ENCODE measurements around the gene KRTAP3-2. TPM values are rescaled to one million over a fixed set of nuclear protein-coding genes. Genes with fewer than 3 reads are reported as not detected.

KRTAP3-2 gene
- total RNA-seq, 1 donor: not detected

DNA sequence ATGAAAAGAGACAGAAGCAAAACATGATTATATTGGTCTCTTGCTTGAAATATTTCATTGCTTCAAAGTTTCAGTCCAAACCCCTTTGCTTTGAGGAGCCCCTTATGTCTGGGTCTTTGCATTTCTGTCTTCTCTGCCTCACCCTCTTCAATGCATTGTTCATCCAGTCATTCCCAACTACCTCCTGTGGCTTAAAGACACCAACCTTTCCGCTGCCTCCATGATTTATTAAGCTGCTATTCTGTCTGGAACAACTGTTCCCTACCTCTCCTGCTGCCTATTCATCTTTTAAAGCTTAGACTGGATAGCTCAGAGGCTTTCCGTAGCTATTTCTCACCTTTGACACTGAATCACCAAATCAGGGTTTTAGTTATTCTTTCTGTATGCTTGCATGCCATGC, 2.3 kb downstream of the KRTAP3-2 start:
- no peak overlapping the region for H3K4me3 ChIP-seq (ENCODE audit: low read depth, low read length)
- no peak for DNase-seq (ENCODE audit: low read depth)
- TF ChIP-seq, protein P1, sequence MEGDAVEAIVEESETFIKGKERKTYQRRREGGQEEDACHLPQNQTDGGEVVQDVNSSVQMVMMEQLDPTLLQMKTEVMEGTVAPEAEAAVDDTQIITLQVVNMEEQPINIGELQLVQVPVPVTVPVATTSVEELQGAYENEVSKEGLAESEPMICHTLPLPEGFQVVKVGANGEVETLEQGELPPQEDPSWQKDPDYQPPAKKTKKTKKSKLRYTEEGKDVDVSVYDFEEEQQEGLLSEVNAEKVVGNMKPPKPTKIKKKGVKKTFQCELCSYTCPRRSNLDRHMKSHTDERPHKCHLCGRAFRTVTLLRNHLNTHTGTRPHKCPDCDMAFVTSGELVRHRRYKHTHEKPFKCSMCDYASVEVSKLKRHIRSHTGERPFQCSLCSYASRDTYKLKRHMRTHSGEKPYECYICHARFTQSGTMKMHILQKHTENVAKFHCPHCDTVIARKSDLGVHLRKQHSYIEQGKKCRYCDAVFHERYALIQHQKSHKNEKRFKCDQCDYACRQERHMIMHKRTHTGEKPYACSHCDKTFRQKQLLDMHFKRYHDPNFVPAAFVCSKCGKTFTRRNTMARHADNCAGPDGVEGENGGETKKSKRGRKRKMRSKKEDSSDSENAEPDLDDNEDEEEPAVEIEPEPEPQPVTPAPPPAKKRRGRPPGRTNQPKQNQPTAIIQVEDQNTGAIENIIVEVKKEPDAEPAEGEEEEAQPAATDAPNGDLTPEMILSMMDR (IDR thresholded peaks at IDR 0.05; ENCODE audit: insufficient read depth, low read length): no peak

DNA sequence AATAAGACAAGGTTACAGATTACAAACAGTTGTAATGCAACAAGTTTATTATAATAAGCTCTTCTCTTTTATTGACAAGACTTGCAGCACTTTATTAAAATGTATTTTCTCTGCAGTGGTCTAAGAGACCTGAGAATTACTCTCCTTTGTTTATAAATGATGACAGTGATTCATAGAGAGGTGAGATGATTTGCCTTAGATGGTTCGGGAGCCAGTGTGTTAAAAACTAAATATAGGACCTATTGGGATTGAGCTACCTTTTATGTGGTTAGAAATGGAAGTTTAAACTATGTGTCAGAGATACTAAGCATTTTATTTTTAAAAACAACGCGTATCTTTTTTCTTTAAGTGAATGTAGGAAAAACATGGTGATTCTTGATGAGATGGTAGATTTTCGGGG, 2.9 kb downstream of the KRTAP3-2 start:
- TF ChIP-seq, protein P1 (IDR thresholded peaks at IDR 0.05; ENCODE audit: insufficient read depth, low read length): no peak
- no peak overlapping the region for H3K4me3 ChIP-seq (ENCODE audit: low read depth, low read length)
- DNase-seq (ENCODE audit: low read depth): no peak

DNA sequence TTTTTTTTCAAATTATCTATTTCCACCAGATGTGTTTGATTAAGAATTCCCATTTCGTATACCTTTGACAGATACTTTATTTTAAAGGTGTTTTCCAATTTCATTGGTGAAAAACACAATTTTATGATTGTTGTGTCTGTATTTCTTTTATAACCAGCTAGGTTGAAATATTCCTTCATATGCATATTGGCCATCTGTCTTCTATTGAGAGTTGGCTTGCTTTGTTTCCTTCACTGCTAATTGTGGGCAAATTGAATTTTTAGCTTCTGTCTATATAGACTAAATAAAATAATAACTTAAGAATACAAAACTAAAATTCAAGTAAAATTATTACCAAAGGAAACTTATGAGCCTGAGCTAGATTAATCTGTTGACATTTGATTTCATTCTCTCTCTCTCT, 4.6 kb downstream of the KRTAP3-2 start:
- no peak for DNase-seq (ENCODE audit: low read depth)
- TF ChIP-seq, protein P1 (IDR thresholded peaks at IDR 0.05; ENCODE audit: insufficient read depth, low read length): no peak
- no peak overlapping the region for H3K4me3 ChIP-seq (ENCODE audit: low read depth, low read length)

DNA sequence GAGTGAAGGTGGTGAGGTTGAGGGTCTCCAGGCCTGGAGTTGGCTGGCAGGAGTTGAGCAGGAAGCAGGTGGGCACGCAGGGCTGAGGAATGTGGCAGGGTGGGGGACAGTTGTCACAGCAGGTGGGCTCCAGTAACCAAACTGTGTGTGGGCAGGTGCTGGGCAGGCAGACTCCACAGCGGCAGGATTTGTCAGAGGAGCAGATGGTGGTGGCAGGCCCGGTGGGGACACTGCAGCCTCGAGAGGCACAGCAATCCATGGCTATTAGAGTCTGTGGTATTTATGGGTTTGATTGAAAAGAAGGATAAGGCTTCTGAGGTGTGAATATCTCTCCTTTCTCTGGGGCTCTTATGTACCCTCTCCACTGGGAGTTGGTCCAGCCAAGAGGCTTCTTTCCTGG, 5.9 kb downstream of the KRTAP3-2 start, which contains the start of gene KRTAP3-3:
KRTAP3-3 (minus strand) TSS at position 326 of the 400 bp plus-strand sequence; CDS start at position 259, 67 bp downstream.
- no peak for DNase-seq (ENCODE audit: low read depth)
- TF ChIP-seq, protein P1 (IDR thresholded peaks at IDR 0.05; ENCODE audit: insufficient read depth, low read length): no peak
- H3K4me3 ChIP-seq (ENCODE audit: low read depth, low read length): no peak within 1 kb of the TSS

DNA sequence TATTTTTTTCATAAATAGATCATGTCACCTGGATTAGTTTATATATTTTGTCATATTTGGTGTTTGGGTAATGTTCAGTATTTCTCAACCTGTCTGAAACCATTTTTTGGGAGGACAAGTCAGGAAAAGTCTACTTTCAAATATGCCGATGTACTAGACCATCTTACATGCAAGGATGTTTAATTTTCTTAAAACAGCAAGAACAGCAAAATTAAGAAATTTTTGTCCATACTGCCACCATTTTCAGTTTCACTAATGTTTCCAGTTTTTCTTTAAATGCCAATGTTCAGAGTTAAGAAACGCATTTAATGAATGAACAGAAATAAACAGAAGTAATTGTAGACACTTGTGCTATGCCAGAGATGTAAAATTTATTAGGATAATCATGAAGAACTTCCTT, 6.6 kb downstream of the KRTAP3-2 start:
- DNase-seq (ENCODE audit: low read depth): no peak
- H3K4me3 ChIP-seq (ENCODE audit: low read depth, low read length): no peak overlapping the region
- TF ChIP-seq, protein P1 (IDR thresholded peaks at IDR 0.05; ENCODE audit: insufficient read depth, low read length): no peak

DNA sequence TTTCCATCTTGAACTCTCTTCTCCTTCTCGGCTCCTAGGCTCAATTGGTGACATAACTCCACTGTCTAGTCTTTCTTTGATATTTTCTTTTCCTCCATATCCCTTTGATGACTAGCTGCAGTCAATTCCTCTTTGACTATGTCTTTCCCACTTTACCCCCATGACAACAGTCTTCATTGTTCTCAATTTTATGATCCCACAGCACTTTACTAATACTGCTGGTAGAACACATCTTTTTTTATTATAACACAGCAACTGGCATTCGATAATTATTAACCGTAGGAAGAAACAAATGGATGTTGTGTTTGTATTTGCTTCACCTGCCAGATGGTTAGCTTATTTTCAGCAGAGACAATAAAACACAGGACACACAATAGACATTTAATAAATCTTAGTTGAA, 7.0 kb downstream of the KRTAP3-2 start:
- TF ChIP-seq, protein P1 (IDR thresholded peaks at IDR 0.05; ENCODE audit: insufficient read depth, low read length): no peak
- DNase-seq (ENCODE audit: low read depth): no peak
- H3K4me3 ChIP-seq (ENCODE audit: low read depth, low read length): no peak overlapping the region

DNA sequence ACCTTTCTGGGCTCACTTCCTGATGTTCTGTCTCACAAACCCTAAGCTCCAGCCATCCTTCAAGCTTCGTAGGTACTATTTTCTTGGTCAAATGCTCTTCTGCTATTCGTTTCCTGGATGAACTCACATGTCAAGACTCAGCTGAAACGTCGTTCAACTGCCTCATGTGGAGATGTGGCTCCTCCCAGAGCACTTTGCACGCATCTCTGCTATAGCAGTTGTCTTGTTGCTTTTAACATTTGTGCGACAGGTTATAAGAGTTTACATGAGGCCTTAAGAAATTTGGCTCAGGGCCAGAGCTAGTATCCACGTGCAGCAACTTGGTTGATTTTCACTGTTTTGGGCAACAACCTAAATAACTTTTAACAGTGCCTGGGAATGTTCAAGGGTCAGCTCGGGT, 12.8 kb downstream of the KRTAP3-2 start:
- TF ChIP-seq, protein P1 (IDR thresholded peaks at IDR 0.05; ENCODE audit: insufficient read depth, low read length): no peak
- DNase-seq (ENCODE audit: low read depth): no peak
- H3K4me3 ChIP-seq (ENCODE audit: low read depth, low read length): no peak overlapping the region

All from fibroblast of the aortic adventitia (primary cell).